GM08714 (cell line): ENCODE data around the gene FOXA3.
"Not testable (repeated sequence)": the region's sequence is repeated elsewhere in the genome, so short reads cannot be mapped to it uniquely, and the experiment has no call there.

Experiments used
- H3K4me3 ChIP-seq: fragments of 200-500 bp; sonication (Bioruptor generic); 2 replicates; pipeline ENCODE4 v1.5.1; 2014; ENCODE audit warnings: mild to moderate bottlenecking, low read length, inconsistent platforms
- ZNF274 ChIP-seq: IDR thresholded peaks from 2 replicates; pipeline ENCODE4 v1.6.1; 2012; ENCODE audit warnings: mild to moderate bottlenecking, low read depth, low read length

Gene FOXA3

DNA sequence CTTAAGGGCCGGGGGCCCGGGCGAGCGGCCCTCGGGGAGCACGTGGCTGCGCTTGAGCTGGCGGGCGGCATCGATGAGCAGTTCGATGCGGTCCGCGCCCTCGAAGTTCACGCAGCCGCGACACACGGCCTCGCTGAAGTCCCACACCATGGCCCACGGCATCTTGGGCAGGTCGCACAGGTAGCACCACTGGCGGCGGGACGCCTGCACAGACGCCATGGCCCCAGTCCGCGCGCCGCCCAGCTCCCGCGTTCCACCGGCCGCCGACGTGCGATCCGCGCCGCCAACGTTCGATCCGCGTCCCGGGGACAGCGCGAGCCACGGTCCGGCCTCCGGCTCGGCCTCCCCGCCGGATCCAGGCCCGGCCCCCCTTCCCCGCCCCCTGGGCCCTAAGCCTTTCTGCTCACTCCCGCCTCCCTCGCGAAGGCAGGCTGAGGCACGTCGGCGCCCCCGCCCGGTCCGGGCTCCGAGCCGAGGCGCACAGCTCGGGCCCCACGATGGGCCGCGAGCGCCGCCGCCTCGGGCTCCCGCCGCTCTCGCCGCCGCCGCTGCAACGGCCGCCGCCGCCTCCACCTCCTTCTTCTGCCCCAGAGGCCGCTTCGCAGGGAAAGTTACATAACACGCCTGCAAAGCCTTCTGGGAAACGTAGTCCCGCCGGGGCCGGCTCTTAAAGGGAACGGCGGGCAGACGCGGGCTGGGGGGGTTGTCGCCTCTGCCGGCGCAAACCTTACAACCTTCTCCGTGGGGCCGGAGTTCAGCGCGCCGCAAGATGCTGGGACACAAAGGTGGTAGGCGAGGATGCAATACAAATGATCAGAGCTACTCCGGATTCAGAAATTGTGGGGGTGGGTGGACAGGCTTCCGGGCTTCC lies 21.7 kb downstream of the FOXA3 start, which contains the start of gene IRF2BP1:
Gene IRF2BP1 (minus strand): TSS at position 586 of the 871 bp plus-strand sequence. CDS start 367 bp downstream, at position 219.
- peak within 1 kb of the TSS; percentile 57 for H3K4me3 ChIP-seq
- TF ChIP-seq ZNF274: no peak

DNA sequence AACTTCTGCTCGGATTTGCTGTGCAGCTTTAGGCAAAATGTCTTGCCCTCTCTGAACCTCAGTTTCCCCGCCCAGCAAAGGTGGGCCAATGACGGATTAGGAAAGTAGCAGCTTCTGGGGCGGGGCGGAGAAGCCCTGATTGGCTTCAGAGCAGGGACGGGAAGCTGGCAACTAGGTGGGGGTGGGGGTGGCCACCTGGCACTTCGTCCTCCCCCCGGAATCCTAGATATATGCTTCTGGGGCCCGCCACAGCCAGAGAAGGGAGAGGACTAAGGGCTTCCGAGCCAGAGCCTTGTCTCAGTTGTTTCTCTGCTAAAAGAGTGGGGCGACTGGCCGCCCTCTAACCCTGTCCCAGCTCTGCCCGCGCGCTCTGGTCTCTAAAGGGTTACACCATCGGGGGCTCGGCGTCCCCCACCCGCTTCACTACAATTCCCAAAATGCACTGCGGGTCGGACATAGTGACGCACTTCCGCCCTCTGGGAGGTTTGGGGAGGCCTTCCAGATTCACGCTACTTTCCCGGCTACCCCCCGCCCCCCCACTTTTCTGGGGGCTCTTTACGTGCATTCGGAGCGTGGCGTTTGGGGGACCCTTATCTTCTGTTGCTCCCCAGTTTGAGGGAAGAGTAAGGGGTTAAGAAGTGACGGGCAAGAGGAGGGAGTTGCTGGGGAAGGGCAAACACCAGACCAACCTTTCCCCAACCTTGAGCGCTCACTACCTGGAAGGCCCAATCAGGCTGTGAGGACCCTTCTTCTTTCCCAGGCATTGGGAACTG lies 22.5 kb downstream of the FOXA3 start:
- no peak for TF ChIP-seq ZNF274
- peak overlapping the region; percentile 57 for H3K4me3 ChIP-seq

DNA sequence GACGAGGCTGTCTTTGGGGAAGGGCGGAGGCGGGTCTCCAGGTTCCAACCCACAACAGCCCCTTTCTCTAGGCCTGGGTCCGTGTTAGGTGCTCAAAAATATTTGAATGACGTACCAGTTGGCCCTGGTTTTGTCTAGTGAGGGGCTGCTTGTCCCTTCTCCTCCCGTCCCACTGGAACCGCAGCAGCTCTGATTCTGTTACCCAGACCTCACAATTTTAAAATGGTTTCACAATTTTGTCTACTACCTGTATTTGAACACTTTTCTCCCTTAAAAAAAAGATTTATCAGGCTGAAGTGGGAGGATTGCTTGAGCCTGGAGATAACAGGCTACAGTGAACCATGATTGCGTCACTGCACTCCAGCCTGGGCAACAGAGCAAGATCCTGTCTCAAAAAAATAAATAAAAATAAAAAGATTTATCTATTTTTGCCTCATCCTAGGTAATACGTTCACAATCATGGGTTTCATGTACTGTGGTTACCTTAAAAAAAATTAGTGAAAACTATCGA lies 23.1 kb downstream of the FOXA3 start:
- peak overlapping the region; percentile 57 for H3K4me3 ChIP-seq
- no peak for TF ChIP-seq ZNF274

DNA sequence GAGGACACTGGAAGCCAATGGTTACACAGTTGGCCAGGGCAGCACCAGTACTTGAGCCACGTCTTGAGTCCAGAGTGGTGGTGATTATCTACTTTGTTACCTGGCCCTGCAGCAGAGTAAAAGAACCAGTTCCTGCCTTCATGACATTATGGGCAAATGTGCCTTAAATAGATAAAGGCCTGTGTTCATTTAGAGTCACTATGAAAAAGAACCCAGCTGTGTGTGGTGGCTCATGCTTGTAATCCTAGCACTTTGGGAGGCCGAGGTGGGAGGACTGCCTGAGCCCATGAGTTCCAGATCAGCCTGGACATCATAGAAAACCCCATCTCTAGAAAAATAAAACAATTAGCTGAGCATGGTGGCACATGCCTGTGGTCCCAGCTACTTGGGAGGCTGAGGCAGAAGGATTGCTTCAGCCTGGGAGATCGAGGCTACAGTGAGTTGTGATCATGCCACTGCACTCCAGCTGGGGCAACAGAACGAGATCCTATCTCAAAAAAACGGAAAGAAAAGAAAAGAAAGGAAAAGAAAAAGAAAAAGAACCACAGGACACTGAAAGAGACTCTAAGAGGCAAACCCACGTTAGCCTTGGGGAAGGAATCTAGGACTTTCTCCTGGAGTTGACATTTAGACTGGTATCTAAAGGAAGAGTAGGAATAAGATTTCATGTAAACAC lies 25.2 kb downstream of the FOXA3 start:
- TF ChIP-seq ZNF274: no peak
- no peak overlapping the region for H3K4me3 ChIP-seq

DNA sequence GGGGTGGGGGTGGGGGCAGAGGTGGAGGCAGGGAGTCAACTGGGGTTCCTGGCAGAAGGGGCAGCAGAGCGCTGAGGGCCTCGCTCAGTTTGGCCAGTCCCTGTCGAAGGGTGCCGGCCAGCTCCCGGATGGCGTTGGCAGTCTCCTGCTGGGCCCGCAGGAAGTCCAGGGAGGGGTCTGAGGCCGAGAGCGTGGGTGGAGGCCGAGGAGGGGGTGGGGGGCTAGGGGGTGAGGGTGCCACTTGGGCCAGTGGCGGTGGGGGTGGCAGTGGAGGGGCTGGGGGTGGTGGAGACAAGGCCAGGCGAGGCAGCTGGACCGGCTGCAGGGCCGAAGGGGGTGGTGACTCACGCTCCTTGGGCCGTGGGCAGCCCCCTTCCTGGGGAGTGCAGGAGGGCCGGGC lies 26.8 kb downstream of the FOXA3 start:
- H3K4me3 ChIP-seq: no peak overlapping the region
- TF ChIP-seq ZNF274: no peak

DNA sequence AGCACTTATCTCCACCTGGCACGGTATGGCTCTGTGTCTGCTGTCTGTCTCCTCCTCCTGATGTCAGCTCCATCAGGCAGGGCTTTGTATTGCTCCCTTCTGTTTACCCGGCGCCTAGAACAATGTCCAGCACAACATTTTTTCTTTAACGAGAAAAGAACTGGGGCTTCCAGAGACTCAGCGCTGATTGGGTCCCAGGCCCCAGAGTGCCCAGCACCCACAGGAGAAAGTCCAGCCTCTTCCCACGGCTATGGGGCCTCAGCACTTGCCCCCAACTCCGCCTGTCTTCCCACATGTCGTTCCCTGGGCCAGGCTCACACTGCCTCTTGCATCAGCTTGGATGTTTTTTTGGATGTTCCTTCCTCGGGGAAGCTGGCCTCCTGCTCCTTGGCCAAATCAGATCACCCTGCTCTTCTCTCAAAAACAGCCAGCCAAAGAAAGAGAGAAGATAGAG lies 31.4 kb downstream of the FOXA3 start:
- TF ChIP-seq ZNF274: no peak
- H3K4me3 ChIP-seq: no peak overlapping the region

DNA sequence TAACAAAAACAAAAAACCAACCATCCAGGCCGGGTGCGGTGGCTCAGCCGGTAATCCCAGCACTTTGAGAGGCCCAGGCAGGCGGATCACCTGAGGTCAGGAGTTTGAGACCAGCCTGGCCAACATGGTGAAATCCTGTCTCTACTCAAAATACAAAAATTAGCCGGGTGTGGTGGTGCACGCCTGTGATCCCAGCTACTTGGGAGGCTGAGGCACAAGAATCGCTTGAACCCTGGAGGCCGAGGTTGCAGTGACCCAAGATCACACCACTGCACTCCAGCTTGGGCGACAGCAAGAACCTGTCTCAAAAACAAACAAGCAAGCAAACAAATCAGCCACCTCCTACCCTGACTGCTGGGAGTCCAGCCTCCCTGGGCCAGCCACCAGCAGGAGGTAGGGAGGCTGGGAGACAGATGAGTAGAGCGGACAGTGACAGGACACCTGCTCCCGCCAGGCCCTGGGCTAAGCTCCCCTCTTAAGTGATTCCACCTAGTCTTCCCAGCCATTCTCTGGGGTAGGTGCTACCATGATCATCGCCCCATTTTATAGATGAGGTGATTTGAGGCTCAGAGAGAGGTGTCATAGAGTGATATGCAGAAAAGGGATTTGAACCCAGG lies 32.0 kb downstream of the FOXA3 start:
- H3K4me3 ChIP-seq: not testable (repeated sequence)

DNA sequence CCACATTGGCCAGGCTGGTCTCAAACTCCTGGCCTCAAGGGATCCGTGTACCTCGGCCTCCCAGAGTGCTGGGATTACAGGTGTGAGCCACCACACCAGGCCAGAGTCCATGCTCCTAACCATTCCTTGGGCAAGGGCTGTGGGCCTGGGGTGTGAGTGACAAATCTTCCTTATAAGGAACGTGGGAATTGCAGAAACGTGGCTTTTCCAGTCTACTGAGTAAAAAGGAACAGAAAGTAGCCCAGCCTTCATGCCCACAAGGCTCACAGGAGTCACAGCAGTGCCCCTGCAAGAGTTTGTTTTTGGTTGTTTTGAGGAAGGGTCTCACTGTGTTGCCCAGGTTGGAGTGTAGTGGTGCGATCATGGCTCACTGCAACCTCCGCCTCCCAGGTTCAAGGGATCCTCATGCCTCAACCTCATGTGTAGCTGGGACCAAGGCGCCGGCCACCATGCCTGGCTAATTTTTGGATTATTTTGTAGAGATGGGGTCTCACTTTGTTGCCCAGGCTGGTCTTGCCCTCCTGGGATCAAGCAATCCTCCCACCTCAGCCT lies 33.2 kb downstream of the FOXA3 start:
- no peak overlapping the region for H3K4me3 ChIP-seq
- TF ChIP-seq ZNF274: no peak

DNA sequence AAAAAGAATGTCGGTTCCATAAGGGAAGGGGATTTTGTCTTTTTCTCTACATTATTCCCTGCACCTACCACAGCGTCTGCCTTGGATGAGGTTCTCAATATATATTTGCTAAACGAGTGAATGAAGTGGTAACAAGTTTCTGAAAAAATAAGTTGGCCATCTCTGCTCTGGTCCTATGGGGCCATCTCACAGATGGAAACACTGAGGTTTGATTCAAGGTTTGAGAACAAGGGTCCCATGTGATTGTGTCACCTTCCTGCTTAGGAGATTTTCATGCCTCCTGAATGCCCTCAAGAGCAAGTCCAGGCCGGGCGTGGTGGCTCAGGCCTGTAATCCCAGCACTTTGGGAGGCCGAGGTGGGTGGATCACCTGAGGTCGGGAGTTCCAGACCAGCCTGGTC lies 35.1 kb downstream of the FOXA3 start:
- TF ChIP-seq ZNF274: no peak
- no peak overlapping the region for H3K4me3 ChIP-seq

DNA sequence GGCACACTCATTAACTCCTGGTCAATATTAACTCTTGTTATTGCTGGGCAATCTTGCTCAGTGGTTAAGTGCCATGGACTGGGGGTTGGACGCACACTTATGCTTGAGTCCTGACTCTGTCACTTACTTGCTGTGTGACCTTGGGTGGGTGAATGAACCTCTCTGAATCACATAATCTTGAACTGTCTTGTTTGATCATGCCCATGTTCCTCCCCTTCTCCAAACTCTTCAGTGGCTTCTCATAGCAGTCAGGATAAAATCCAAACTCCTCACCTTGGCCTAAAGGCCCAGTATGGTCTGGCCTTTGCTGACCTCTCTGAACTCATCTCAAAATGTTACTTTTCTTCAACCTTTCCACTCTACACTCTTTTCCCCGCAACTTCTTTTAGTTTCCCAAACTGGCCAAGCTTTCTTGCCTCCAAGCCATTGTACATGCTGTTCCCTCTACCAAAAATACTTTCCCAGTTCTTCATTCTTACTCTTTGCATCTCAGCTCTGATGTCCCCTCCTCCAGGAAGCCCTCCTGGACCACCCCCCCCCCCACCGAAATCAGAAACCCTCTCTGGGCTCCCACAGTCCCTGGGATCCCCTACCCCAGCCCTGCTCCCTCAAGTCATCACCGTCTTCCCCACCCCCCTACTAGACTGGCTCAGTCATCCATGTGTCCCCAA lies 35.9 kb downstream of the FOXA3 start:
- H3K4me3 ChIP-seq: no peak overlapping the region
- TF ChIP-seq ZNF274: no peak

DNA sequence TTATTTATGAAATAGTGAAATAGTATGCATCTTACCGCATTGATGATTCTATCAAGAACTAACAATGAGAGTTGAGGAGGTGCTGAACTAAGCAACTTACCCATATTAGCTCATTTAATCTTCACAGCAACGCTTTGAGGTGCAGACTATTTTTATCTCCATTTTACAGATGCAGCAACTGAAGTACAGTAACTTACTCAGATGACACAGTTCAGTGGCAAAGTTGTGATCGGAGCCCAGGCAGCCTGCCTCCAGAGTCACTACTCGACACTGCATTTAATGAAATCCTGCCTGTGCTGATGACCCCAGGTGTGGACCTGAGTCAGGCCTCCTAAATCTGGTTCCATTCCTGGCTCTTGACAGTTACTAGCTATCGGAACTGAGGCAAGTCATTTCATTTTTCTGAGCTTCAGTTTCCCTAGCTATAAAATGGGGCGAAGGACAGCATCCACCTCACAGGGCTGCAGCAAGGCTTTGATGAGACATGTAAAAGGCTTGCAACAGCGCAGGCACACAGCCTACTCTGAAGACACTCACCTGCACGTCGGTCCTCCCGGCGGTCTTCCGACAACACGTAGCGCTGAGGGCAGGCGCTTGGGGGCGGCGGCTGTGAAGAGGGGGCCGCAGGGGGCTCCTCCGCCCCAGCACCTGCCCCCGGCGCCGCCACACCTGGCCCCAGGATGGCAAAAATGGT lies 36.8 kb downstream of the FOXA3 start:
- peak overlapping the region; percentile 82; the same call in 1 of the 2 replicates for H3K4me3 ChIP-seq
- TF ChIP-seq ZNF274: no peak

DNA sequence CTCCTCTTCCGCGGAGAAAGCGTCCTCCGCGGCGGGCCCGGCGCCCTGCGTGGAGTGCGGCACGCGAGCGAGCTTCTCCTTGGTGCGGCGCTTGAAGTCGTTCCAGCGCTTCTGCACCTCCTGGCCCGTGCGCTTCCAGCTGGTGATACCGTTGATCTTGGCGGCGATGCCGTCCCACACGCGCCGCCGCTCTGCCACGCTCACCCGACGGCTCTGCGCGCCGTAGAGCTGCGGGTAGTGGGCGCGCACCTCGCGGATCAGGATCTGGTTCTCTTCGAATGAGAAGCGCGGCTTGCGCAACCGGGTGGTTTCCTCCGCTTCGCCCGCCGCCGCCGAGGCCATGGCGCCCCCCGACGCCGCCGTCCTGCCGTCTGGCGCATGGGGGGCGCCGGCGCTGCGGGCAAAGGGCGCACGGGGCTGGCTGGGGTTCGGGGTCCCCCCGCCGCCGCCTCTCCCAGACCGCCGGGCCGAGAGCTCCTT lies 37.3 kb downstream of the FOXA3 start:
- no peak for TF ChIP-seq ZNF274
- peak overlapping the region; percentile 82 for H3K4me3 ChIP-seq
